Prostate gland (tissue), 2 donors: ENCODE results near the gene JMJD8. TPM values are rescaled to one million over a fixed set of nuclear protein-coding genes. Genes with fewer than 3 reads are reported as not detected.

Source experiments
- DNase-seq: peaks from one replicate; pipeline ENCODE4 v3.0.0-alpha.2; 2019; ENCODE audit warnings: low spot score
- H3K27ac ChIP-seq, 2 donors: fragments of 200-600 bp; sonication (generic); 2 replicates each; pipeline ENCODE4 v1.5.1; 2017 to 2019
- H3K27me3 ChIP-seq: fragments of 200-600 bp; sonication (generic); replicated peaks from 2 replicates; pipeline ENCODE4 v1.5.1; 2019; ENCODE audit not compliant: insufficient read depth
- H3K36me3 ChIP-seq, 2 donors: fragments of 200-600 bp; sonication (generic); 1 replicate in 1 of 2; 2 replicates in 1 of 2; pipeline versions ENCODE4 v1.5.1 to v1.8.1; 2017 to 2019
- H3K4me1 ChIP-seq: fragments of 200-600 bp; sonication (generic); replicated peaks from 2 replicates; pipeline ENCODE4 v1.5.1; 2019
- H3K4me3 ChIP-seq, 2 donors: fragments of 200-600 bp; sonication (generic); 2 replicates each; pipeline ENCODE4 v1.5.1; 2017 to 2019
- H3K9me3 ChIP-seq: fragments of 200-600 bp; sonication (generic); 2 replicates; pipeline ENCODE4 v1.5.1; 2017
- POLR2A ChIP-seq: fragments of 450-650 bp; IDR thresholded peaks from one replicate; pipeline ENCODE4 v1.6.1; 2016; ENCODE audit warnings: antibody characterized with exemption, mild to moderate bottlenecking
- POLR2AphosphoS5 ChIP-seq: sonication (generic); formaldehyde crosslinking; IDR thresholded peaks from one replicate; pipeline ENCODE4 v1.6.1; 2017; ENCODE audit warnings: antibody characterized with exemption
- WGBS: methylation state at CpG from one replicate; pipeline ENCODE4 v1.1.5; 2018; 5-methylcytosine and 5-hydroxymethylcytosine counted together
- intact Hi-C: fragments of 100-400 bp; cut with DNase I; formaldehyde crosslinking; loops from one replicate; pipeline ENCODE4 v1.14.2; 2022
- total RNA-seq, 2 donors: library from RNA; depleted of rRNA; stranded (reverse); fragments of >200 nt; gene quantifications; one replicate each; pipeline ENCODE4 v1.1.0, GENCODE V29; 2016
- TF ChIP-seq, protein P1 (sequence below), 4 experiments: fragments of 200-600 bp in 2 of 4; fragments of 450-650 bp in 2 of 4; sonication (generic) in 2 of 4; IDR thresholded peaks; 1 replicate in 3 of 4; 2 replicates in 1 of 4; pipeline ENCODE4 v1.5.1; 2016 to 2019; ENCODE audit warnings: antibody characterized with exemption in 4 of 4, mild to moderate bottlenecking in 2 of 4, moderate library complexity in 2 of 4

Gene JMJD8
- total RNA-seq, 2 donors from 2014 or later: 121 to 132 TPM

DNA sequence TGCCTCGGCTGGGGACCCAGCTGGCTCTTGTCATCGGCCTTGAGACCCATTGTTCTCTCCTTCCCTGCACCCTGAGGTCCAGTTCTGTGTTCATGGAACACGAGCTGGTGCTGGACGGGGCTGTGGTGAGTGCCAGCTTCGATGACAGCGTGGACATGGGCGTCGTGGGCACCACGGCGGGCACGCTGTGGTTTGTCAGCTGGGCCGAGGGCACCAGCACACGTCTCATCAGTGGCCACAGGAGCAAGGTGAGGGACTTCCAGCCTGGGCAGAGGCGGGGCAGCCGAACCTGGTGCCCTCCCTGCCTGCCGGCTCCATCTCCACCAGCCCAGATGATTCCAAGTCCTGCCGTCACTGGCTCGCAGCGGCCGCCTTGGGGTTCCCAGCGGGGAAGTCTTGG, 21.5 kb downstream of the JMJD8 start:
- Histone ChIP-seq H3K27ac (no peak overlapping the region), H3K9me3 (no peaks in the 10 kb centered on the region), H3K4me1 (peaks cover 3% of the 10 kb centered on the region), H3K4me3 (no peak overlapping the region), H3K36me3 (no peaks in the 10 kb centered on the region), H3K27me3 (no peaks in the 10 kb centered on the region)
- no peak for DNase-seq
- intact Hi-C loops: no loop called here
- 95% methylated on average over 20 of the region's 21 CpGs for WGBS
- no peak for TF ChIP-seq POLR2A
- TF ChIP-seq POLR2AphosphoS5: no peak
- TF ChIP-seq, protein P1, sequence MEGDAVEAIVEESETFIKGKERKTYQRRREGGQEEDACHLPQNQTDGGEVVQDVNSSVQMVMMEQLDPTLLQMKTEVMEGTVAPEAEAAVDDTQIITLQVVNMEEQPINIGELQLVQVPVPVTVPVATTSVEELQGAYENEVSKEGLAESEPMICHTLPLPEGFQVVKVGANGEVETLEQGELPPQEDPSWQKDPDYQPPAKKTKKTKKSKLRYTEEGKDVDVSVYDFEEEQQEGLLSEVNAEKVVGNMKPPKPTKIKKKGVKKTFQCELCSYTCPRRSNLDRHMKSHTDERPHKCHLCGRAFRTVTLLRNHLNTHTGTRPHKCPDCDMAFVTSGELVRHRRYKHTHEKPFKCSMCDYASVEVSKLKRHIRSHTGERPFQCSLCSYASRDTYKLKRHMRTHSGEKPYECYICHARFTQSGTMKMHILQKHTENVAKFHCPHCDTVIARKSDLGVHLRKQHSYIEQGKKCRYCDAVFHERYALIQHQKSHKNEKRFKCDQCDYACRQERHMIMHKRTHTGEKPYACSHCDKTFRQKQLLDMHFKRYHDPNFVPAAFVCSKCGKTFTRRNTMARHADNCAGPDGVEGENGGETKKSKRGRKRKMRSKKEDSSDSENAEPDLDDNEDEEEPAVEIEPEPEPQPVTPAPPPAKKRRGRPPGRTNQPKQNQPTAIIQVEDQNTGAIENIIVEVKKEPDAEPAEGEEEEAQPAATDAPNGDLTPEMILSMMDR (IDR thresholded peaks at IDR 0.05): no peak

DNA sequence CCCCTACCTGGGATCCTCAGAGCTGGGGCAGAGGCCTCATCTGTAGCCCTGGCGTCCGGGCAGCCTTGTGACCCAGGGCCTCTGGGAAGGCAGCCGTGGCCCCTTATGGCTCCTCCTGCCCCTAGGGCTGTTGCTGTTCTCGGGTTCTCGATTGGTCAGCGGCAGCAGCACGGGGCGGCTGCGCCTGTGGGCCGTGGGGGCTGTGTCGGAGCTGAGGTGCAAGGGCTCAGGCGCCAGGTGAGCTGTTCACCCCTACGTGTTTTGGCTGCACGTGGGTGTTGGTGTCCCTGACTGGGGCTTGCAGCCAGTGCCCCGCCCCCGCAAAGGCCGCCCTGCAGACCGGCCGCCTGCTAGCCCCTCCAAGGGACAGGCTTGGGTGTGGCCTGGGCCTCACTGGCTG, 22.0 kb downstream of the JMJD8 start:
- no peak overlapping the region for H3K4me3 ChIP-seq
- no peak overlapping the region for H3K27ac ChIP-seq
- TF ChIP-seq, protein P1 (IDR thresholded peaks at IDR 0.05): no peak
- TF ChIP-seq POLR2AphosphoS5 (no peak), POLR2A (no peak)
- no peaks in the 10 kb centered on the region for H3K9me3 ChIP-seq
- no peaks in the 10 kb centered on the region for H3K27me3 ChIP-seq
- H3K36me3 ChIP-seq: no peaks in the 10 kb centered on the region
- 91% methylated on average over 18 of the region's 19 CpGs for WGBS
- peaks cover 3% of the 10 kb centered on the region for H3K4me1 ChIP-seq
- intact Hi-C loops: no loop called here
- DNase-seq: no peak

DNA sequence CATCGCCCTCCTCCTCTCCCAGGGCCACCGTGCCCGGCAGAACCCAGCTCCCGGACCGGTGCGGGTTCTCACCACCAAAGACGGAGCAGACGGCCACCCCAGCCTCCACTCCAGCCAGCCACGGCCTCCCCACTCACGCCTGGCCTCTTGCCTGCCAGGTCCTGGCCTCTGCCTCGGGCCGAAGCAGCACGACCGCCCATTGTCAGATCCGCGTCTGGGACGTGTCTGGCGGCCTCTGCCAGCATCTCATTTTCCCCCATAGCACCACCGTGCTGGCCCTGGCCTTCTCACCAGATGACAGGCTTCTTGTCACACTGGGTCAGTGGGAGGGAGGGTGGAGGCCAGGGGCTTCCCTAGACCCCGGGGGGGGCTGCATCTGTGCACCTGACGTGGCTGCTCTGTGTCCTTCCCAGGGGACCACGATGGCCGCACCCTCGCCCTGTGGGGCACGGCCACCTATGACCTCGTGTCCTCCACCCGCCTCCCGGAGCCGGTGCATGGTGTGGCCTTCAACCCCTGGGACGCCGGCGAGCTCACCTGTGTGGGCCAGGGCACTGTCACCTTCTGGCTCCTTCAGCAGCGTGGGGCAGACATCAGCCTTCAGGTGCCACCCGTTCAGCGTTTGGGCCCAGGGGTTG, 22.8 kb downstream of the JMJD8 start:
- no peak overlapping the region for H3K4me3 ChIP-seq
- intact Hi-C loops: no loop called here

DNA sequence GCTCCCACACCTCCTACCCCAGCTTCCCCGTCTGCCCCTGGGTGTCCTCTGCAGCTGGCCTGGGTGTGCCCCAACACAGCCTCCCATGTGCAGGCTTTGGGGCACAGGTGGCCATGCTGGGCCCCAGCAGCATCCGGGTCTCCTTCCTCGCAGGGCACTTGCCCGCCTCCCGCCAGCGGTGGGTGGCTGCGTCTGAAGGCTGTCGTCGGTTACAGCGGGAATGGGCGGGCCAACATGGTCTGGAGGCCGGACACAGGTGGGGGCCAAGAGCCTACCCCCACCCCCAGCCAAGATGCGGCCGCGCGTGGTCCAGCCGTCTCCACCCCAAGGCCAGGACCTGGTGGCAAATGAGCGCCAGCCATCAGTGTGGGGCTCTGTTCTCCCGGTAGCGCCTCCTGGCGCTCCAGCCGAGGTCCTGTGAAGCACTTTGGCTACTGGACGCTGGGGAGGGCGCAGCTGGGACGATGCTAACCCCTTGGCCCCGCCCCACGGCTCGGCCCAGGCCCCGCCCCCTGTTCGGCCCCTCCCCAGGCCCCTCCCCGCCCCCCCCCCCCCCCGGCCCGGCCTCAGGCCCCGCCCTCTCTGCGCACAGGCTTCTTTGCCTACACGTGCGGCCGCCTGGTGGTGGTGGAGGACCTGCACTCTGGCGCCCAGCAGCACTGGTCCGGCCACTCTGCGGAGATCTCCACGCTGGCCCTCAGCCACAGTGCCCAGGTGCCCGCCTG, 23.5 kb downstream of the JMJD8 start:
- Histone ChIP-seq H3K27ac (peak overlapping the region; percentile 53 to 61), H3K27me3 (no peaks in the 10 kb centered on the region), H3K9me3 (no peaks in the 10 kb centered on the region), H3K4me3 (no peak overlapping the region), H3K4me1 (peaks cover 3% of the 10 kb centered on the region), H3K36me3 (no peaks in the 10 kb centered on the region)
- peak; percentile 86 for DNase-seq
- WGBS: 49% methylated on average over 27 of the region's 43 CpGs
- TF ChIP-seq, protein P1 (IDR thresholded peaks at IDR 0.05): peak; percentile 24 to 76 (median 56)
- TF ChIP-seq POLR2AphosphoS5: peak; percentile 62
- peak; percentile 8 for TF ChIP-seq POLR2A
- intact Hi-C loops: no loop called here

More for the DNA sequence above, 22.8 kb downstream of the JMJD8 start:
- no peaks in the 10 kb centered on the region for H3K27me3 ChIP-seq
- peaks cover 3% of the 10 kb centered on the region for H3K4me1 ChIP-seq
- H3K9me3 ChIP-seq: no peaks in the 10 kb centered on the region
- H3K27ac ChIP-seq: peak overlapping the region; percentile 53 to 61
- no peak for TF ChIP-seq POLR2AphosphoS5
- no peak for TF ChIP-seq POLR2A
- TF ChIP-seq, protein P1 (IDR thresholded peaks at IDR 0.05): no peak
- no peak for DNase-seq
- no peaks in the 10 kb centered on the region for H3K36me3 ChIP-seq
- WGBS: 68% methylated on average over 34 of the region's 35 CpGs

DNA sequence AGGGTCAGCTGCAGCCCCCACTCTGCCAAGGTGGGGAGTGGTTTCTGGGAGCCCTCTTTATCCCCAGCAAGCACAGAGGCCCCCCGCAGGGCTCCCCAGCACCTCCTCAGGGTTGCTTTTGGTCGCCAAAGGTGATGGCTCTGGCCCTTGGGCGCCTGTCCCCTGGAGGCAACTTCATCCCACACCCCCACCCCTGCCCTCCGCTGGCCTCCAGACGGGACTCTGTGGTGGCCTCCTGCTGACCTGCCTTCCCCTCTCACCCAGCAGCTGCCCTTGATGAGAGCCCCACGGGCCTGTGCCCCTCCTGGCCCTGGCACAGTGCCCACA, 24.0 kb downstream of the JMJD8 start:
- intact Hi-C loops: no loop called here
- WGBS: 59% methylated on average over 6 of the region's 6 CpGs
- H3K36me3 ChIP-seq: no peaks in the 10 kb centered on the region
- peak overlapping the region in 1 of 2 donors; percentile 3 for H3K27ac ChIP-seq
- no peak for DNase-seq
- H3K9me3 ChIP-seq: no peaks in the 10 kb centered on the region
- H3K27me3 ChIP-seq: no peaks in the 10 kb centered on the region
- TF ChIP-seq, protein P1 (IDR thresholded peaks at IDR 0.05): no peak
- TF ChIP-seq POLR2A (no peak), POLR2AphosphoS5 (no peak)
- peaks cover 3% of the 10 kb centered on the region for H3K4me1 ChIP-seq
- H3K4me3 ChIP-seq: no peak overlapping the region
